ENCODE measurements around the gene LMF1. TPM values are rescaled to one million over a fixed set of nuclear protein-coding genes. Genes with fewer than 3 reads are reported as not detected.

The LMF1 gene
- total RNA-seq, 2 donors from 2014 or later = 86.1 to 87.5 TPM

DNA sequence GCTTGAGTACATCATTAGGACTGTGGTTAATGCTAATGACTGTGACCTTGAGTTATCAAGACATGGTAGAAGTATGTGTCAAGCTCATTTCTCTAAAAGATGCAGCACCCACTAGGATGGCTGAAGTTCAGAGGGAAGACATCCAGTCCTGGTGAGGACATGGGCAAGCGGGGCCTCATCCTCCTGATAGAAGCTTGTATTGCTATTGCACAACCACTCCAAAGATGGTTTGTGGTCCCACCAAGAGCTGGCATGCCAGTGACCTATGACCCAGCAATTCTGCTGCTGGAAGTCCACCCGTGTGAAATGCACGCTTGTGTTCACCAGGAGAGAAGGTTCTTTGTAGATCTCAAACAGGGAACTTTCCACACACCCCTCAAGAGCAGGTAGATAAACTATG lies 25.0 kb upstream of the LMF1 start:
- no peak for TF ChIP-seq POLR2AphosphoS5 (IDR thresholded peaks at IDR 0.05)
- TF ChIP-seq POLR2A (IDR thresholded peaks at IDR 0.05) = no peak
- TF ChIP-seq, protein P1, sequence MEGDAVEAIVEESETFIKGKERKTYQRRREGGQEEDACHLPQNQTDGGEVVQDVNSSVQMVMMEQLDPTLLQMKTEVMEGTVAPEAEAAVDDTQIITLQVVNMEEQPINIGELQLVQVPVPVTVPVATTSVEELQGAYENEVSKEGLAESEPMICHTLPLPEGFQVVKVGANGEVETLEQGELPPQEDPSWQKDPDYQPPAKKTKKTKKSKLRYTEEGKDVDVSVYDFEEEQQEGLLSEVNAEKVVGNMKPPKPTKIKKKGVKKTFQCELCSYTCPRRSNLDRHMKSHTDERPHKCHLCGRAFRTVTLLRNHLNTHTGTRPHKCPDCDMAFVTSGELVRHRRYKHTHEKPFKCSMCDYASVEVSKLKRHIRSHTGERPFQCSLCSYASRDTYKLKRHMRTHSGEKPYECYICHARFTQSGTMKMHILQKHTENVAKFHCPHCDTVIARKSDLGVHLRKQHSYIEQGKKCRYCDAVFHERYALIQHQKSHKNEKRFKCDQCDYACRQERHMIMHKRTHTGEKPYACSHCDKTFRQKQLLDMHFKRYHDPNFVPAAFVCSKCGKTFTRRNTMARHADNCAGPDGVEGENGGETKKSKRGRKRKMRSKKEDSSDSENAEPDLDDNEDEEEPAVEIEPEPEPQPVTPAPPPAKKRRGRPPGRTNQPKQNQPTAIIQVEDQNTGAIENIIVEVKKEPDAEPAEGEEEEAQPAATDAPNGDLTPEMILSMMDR (IDR thresholded peaks at IDR 0.05) = no peak
- intact Hi-C loops (cut with DNase I) = no loop called here

DNA sequence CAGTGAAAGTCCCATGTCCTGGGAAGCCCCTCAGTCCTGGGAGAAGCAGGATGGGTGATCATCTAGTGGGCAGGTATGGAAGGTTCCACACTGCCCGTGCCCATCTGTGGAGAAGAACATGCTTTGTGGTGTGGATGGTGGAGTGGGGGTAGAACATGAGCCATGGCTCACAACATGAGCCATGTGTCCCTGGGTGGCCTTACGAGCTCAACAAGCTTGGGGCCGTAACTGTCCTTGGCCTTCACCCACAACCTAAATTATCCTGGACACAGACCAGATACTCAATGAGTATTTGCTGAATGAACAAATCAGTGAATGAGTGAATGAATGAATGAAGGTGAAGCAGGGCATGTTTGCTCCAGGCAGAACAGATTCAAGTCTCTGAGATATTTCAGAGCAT lies 24.3 kb upstream of the LMF1 start:
- no peaks in the 10 kb centered on the region for H3K4me1 ChIP-seq (replicated peaks)
- intact Hi-C loops (cut with DNase I) = no loop called here
- no peak for DNase-seq (ENCODE audit: low spot score)
- TF ChIP-seq, protein P1 (IDR thresholded peaks at IDR 0.05) = no peak
- no peak for TF ChIP-seq POLR2AphosphoS5 (IDR thresholded peaks at IDR 0.05)
- no peak for TF ChIP-seq POLR2A (IDR thresholded peaks at IDR 0.05)
- WGBS = 83% methylated on average over 3 of the region's 3 CpGs
- H3K27me3 ChIP-seq (replicated peaks; ENCODE audit: insufficient read depth) = no peaks in the 10 kb centered on the region
- no peak overlapping the region for H3K4me3 ChIP-seq
- no peaks in the 10 kb centered on the region for H3K36me3 ChIP-seq
- no peak overlapping the region for H3K27ac ChIP-seq
- H3K9me3 ChIP-seq = no peaks in the 10 kb centered on the region

More for the DNA sequence above, 25.0 kb upstream of the LMF1 start:
- Histone ChIP-seq H3K36me3 (no peaks in the 10 kb centered on the region), H3K27me3 (replicated peaks; ENCODE audit: insufficient read depth) (no peaks in the 10 kb centered on the region), H3K4me3 (no peak overlapping the region), H3K27ac (no peak overlapping the region), H3K9me3 (no peaks in the 10 kb centered on the region), H3K4me1 (replicated peaks) (no peaks in the 10 kb centered on the region)
- WGBS = 96% methylated on average over 3 of the region's 3 CpGs
- no peak for DNase-seq (ENCODE audit: low spot score)

DNA sequence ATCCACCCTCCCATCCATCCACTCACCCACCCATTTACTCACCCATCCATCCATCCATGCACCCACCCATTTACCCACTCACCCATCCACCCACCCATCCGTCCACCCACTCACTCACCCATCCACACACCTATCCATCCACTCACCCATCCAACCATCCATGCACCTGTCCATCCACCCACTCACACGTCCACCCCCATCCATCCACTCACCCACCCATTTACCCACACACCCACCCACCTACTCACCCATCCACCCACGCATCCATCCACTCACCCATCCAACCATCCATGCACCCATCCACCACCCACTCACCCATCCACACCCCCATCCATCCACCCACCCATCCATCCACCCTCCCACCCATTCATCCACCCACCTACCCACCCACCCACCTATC lies 22.9 kb upstream of the LMF1 start:
- DNase-seq (ENCODE audit: low spot score) = no peak

DNA sequence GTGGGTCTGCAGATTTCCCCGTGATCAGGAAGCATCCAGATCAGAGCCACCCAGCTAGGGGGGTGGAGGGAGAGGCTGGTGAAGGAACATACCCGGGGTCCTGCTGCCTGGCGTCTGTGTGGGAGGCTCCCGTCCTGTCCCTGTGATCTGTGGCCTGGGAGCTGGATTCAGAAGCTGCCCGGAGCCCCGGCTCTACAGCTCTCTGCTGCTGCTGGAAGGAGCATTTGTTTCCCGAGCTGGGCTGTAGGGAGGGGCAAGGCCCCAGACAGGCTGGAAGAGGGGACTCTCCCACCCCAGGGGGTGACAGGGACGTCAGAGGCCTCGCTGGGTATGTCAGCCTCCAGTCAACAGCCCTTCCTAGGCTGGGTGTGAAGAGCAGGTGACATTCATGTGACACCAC lies 21.0 kb upstream of the LMF1 start:
- no peaks in the 10 kb centered on the region for H3K36me3 ChIP-seq
- WGBS = 75% methylated on average over 8 of the region's 9 CpGs
- no peak for DNase-seq (ENCODE audit: low spot score)
- H3K4me1 ChIP-seq (replicated peaks) = no peaks in the 10 kb centered on the region
- no peaks in the 10 kb centered on the region for H3K9me3 ChIP-seq
- no peaks in the 10 kb centered on the region for H3K27me3 ChIP-seq (replicated peaks; ENCODE audit: insufficient read depth)
- no peak overlapping the region for H3K4me3 ChIP-seq
- TF ChIP-seq, protein P1 (IDR thresholded peaks at IDR 0.05) = no peak
- TF ChIP-seq POLR2AphosphoS5 (IDR thresholded peaks at IDR 0.05) (no peak), POLR2A (IDR thresholded peaks at IDR 0.05) (no peak)
- intact Hi-C loops (cut with DNase I) = no loop called here
- H3K27ac ChIP-seq = no peak overlapping the region

More for the DNA sequence above, 22.9 kb upstream of the LMF1 start:
- H3K4me3 ChIP-seq = no peak overlapping the region
- H3K27ac ChIP-seq = no peak overlapping the region
- no peaks in the 10 kb centered on the region for H3K9me3 ChIP-seq
- WGBS = 96% methylated on average over 3 of the region's 3 CpGs
- intact Hi-C loops (cut with DNase I) = no loop called here
- no peaks in the 10 kb centered on the region for H3K36me3 ChIP-seq
- no peaks in the 10 kb centered on the region for H3K27me3 ChIP-seq (replicated peaks; ENCODE audit: insufficient read depth)
- no peak for TF ChIP-seq POLR2AphosphoS5 (IDR thresholded peaks at IDR 0.05)
- TF ChIP-seq, protein P1 (IDR thresholded peaks at IDR 0.05) = no peak
- no peak for TF ChIP-seq POLR2A (IDR thresholded peaks at IDR 0.05)
- H3K4me1 ChIP-seq (replicated peaks) = no peaks in the 10 kb centered on the region

DNA sequence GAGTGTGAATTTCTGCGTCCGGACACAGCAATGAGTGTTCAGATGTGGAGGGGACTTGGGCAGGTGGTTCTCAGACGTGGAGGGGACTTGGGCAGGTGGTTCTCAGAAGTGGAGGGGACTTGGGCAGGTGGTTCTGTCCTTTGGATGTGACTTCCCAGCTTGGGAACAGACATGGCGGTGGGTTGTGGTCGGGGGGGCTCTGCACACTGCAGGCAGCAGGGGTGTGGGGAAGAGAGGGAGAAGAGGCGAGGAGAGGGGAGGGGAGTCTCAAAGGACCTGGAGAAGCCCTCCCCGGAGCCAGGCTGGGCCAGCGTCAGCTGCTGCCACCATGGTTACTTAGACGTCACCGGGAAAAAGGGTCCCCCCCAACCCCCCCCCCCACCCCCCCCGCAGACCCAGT lies 20.6 kb upstream of the LMF1 start:
- no peak overlapping the region for H3K27ac ChIP-seq
- H3K4me1 ChIP-seq (replicated peaks) = no peaks in the 10 kb centered on the region
- TF ChIP-seq POLR2AphosphoS5 (IDR thresholded peaks at IDR 0.05) (no peak), POLR2A (IDR thresholded peaks at IDR 0.05) (no peak)
- TF ChIP-seq, protein P1 (IDR thresholded peaks at IDR 0.05) = no peak
- H3K36me3 ChIP-seq = no peaks in the 10 kb centered on the region
- intact Hi-C loops (cut with DNase I) = no loop called here
- WGBS = 63% methylated on average over 11 of the region's 11 CpGs
- no peaks in the 10 kb centered on the region for H3K27me3 ChIP-seq (replicated peaks; ENCODE audit: insufficient read depth)
- H3K4me3 ChIP-seq = no peak overlapping the region
- DNase-seq (ENCODE audit: low spot score) = no peak
- no peaks in the 10 kb centered on the region for H3K9me3 ChIP-seq

All from prostate gland (tissue), 2 donors.